ENCODE data around the gene NHEJ1.
A peak's percentile ranks its signal among the peaks of the same experiment; 100 is the strongest.

Gene NHEJ1

GRCh38 chr2:219182331-219183150 is 21.9 kb upstream of the NHEJ1 start:
- no peak for DNase-seq

GRCh38 chr2:219181531-219181930 is 20.9 kb upstream of the NHEJ1 start:
- no peak for DNase-seq

- no peak for DNase-seq
Observed at GRCh38 chr2:219180961-219181360, 20.3 kb upstream of the NHEJ1 start.

- DNase-seq, result no peak
Observed at GRCh38 chr2:219179601-219180465, 19.2 kb upstream of the NHEJ1 start.

- DNase-seq, result peak in 1 of 2 donors; percentile 28
Observed at GRCh38 chr2:219178377-219179175, 18.0 kb upstream of the NHEJ1 start.

GRCh38 chr2:219177552-219178376 is 17.1 kb upstream of the NHEJ1 start, which contains the start of gene RETREG2:
Gene RETREG2, plus strand, starts transcription at chr2:219178275. Its CDS starts 78 bp downstream, at chr2:219178353.
- DNase-seq, result peak; percentile 59 to 71

GRCh38 chr2:219176818-219177551 is 16.4 kb upstream of the NHEJ1 start, which contains the start of gene CNPPD1:
Gene CNPPD1, minus strand, starts transcription at chr2:219176925. Its CDS starts 97 bp downstream, at chr2:219176828.
- peak; percentile 80 to 84 for DNase-seq

GRCh38 chr2:219175928-219176817 is 15.6 kb upstream of the NHEJ1 start:
- DNase-seq, result peak in 1 of 2 donors; percentile 19

GRCh38 chr2:219175486-219175885 is 14.9 kb upstream of the NHEJ1 start:
- DNase-seq, result no peak

- no peak for DNase-seq
Observed at GRCh38 chr2:219174801-219175200, 14.2 kb upstream of the NHEJ1 start.

GRCh38 chr2:219174146-219174545 is 13.5 kb upstream of the NHEJ1 start:
- no peak for DNase-seq

GRCh38 chr2:219173176-219173575 is 12.6 kb upstream of the NHEJ1 start:
- DNase-seq, result no peak

- DNase-seq, result no peak
Observed at GRCh38 chr2:219172231-219173154, 11.9 kb upstream of the NHEJ1 start.

GRCh38 chr2:219171231-219171651 is 10.6 kb upstream of the NHEJ1 start:
- peak in 1 of 2 donors; percentile 40 for DNase-seq

- DNase-seq, result no peak
Observed at GRCh38 chr2:219169930-219170654, 9.5 kb upstream of the NHEJ1 start, which contains the start of gene SLC23A3. Gene SLC23A3, minus strand, starts transcription at chr2:219170029. Its CDS starts 45 bp downstream, at chr2:219169984.

GRCh38 chr2:219168932-219169331 is 8.3 kb upstream of the NHEJ1 start:
- no peak for DNase-seq

- no peak for DNase-seq
Observed at GRCh38 chr2:219168526-219168925, 7.9 kb upstream of the NHEJ1 start.

GRCh38 chr2:219167997-219168396 is 7.4 kb upstream of the NHEJ1 start:
- no peak for DNase-seq
